SK-N-SH (cell line): ENCODE measurements around the gene OGFOD2. TPM values are rescaled to one million over a fixed set of nuclear protein-coding genes. Genes with fewer than 3 reads are reported as not detected.

ENCODE experiments used
- CTCF ChIA-PET: fragments of 300-600, 350-600 bp; formaldehyde crosslinking; extraction: SDS; loops from one replicate; lab custom pipeline; 2021; lab: Yijun Ruan, JAX
- POLR2A ChIA-PET: fragments of 350-600 bp; sonication (Branson Sonifier 250); formaldehyde crosslinking; extraction: SDS; loops from one replicate; lab custom pipeline; 2020; ENCODE audit warnings: antibody characterized with exemption, inconsistent platforms; lab: Yijun Ruan, JAX
- DNase-seq: peaks from one replicate; pipeline ENCODE4 v3.0.0; 2012
- H2AFZ ChIP-seq: fragments of 200-600 bp; sonication (generic); 2 replicates; pipeline ENCODE4 v1.8.1; 2016; ENCODE audit warnings: antibody characterized with exemption, mild to moderate bottlenecking, low read depth
- H3F3A ChIP-seq: fragments of 200-600 bp; sonication (generic); replicated peaks from 2 replicates; pipeline ENCODE3; 2016; ENCODE audit warnings: antibody characterized with exemption, mild to moderate bottlenecking; ENCODE audit not compliant: insufficient read depth
- H3K27ac ChIP-seq, 2 experiments: fragments of 200-500 bp in 1 of 2; fragments of 200-600 bp in 1 of 2; sonication (Bioruptor generic) in 1 of 2; sonication (generic), shearing (Covaris generic) in 1 of 2; 2 replicates each; pipeline versions ENCODE4 v1.5.1 to v1.6.1; 2014 to 2016; ENCODE audit warnings: low read depth in 2 of 2, inconsistent platforms in 1 of 2, low read length in 1 of 2, mild to moderate bottlenecking in 1 of 2, mixed read lengths in 1 of 2
- H3K27me3 ChIP-seq: fragments of 200-600 bp; sonication (generic), shearing (Covaris generic); 2 replicates; pipeline ENCODE4 v1.6.1; 2016; ENCODE audit warnings: mixed run types; ENCODE audit not compliant: insufficient read depth
- H3K36me3 ChIP-seq, 2 experiments: fragments of 200-500 bp in 1 of 2; fragments of 200-600 bp in 1 of 2; sonication (Bioruptor generic) in 1 of 2; sonication (generic) in 1 of 2; replicated peaks in 1 of 2; 2 replicates each; pipeline versions ENCODE3 to v1.5.1; 2014 to 2016; ENCODE audit warnings: low read length in 1 of 2, mild to moderate bottlenecking in 1 of 2; ENCODE audit not compliant: insufficient read depth in 2 of 2, control insufficient read depth in 1 of 2
- H3K4me1 ChIP-seq, 2 experiments: fragments of 200-500 bp in 1 of 2; fragments of 200-600 bp in 1 of 2; sonication (Bioruptor generic) in 1 of 2; sonication (generic), shearing (Covaris generic) in 1 of 2; 2 replicates each; pipeline versions ENCODE4 v1.5.1 to v1.6.1; 2014 to 2016; ENCODE audit warnings: low read depth in 1 of 2, low read length in 1 of 2, mixed run types in 1 of 2; ENCODE audit not compliant: insufficient read depth in 2 of 2, control insufficient read depth in 1 of 2
- H3K4me2 ChIP-seq: fragments of 200-600 bp; sonication (generic), shearing (Covaris generic); 2 replicates; pipeline ENCODE4 v1.6.1; 2017; ENCODE audit warnings: mixed run types
- H3K4me3 ChIP-seq, 2 experiments: fragments of 200-500 bp in 1 of 2; fragments of 200-600 bp in 1 of 2; sonication (Bioruptor generic) in 1 of 2; sonication (generic), shearing (Covaris generic) in 1 of 2; 2 replicates each; pipeline versions ENCODE4 v1.5.1 to v1.8.1; 2014 to 2016; ENCODE audit warnings: low read depth in 2 of 2, inconsistent platforms in 1 of 2, low read length in 1 of 2, mild to moderate bottlenecking in 1 of 2, mixed read lengths in 1 of 2, moderate library complexity in 1 of 2
- H3K79me2 ChIP-seq: fragments of 200-600 bp; sonication (generic); 2 replicates; pipeline ENCODE4 v1.8.1; 2017; ENCODE audit warnings: mild to moderate bottlenecking; ENCODE audit not compliant: insufficient read depth
- H3K9ac ChIP-seq: fragments of 200-600 bp; sonication (generic); 2 replicates; pipeline ENCODE4 v1.6.1; 2017; ENCODE audit warnings: mixed run types
- H3K9me2 ChIP-seq: fragments of 200-600 bp; sonication (generic); 2 replicates; pipeline ENCODE4 v1.6.1; 2017; ENCODE audit warnings: mixed run types
- H3K9me3 ChIP-seq: fragments of 200-600 bp; sonication (generic); 2 replicates; pipeline ENCODE4 v1.6.1; 2017; ENCODE audit warnings: mixed run types, mild to moderate bottlenecking, moderate library complexity
- H4K20me1 ChIP-seq: fragments of 200-600 bp; sonication (generic); 2 replicates; pipeline ENCODE4 v1.6.1; 2017; ENCODE audit warnings: mild to moderate bottlenecking, mixed run types; ENCODE audit not compliant: insufficient read depth
- CTCF ChIP-seq: fragments of 200-600 bp; sonication (generic); IDR thresholded peaks from 2 replicates; pipeline ENCODE4 v1.6.1; 2017; ENCODE audit warnings: antibody characterized with exemption, mild to moderate bottlenecking, moderate library complexity
- EP300 ChIP-seq, 2 experiments: IDR thresholded peaks; 2 replicates each; pipeline versions ENCODE4 v1.4.0 to v1.6.1; 2012; ENCODE audit warnings: borderline replicate concordance in 1 of 2, low read depth in 1 of 2, low read length in 1 of 2
- EZH2phosphoT487 ChIP-seq: fragments of 200-600 bp; sonication (generic); IDR thresholded peaks from 2 replicates; pipeline ENCODE4 v1.6.1; 2017; ENCODE audit warnings: low read depth, mixed run types, mild to moderate bottlenecking, antibody characterized with exemption, moderate library complexity, borderline replicate concordance
- FOSL2 ChIP-seq: IDR thresholded peaks from 2 replicates; pipeline ENCODE4 v1.4.0; 2012; ENCODE audit warnings: low read depth, mild to moderate bottlenecking, moderate library complexity, borderline replicate concordance
- GABPA ChIP-seq: IDR thresholded peaks from 2 replicates; pipeline ENCODE4 v1.4.0; 2012; ENCODE audit warnings: low read depth, mild to moderate bottlenecking
- IRF3 ChIP-seq: fragments of 150-350 bp; IDR thresholded peaks from 2 replicates; pipeline ENCODE4 v1.6.1; 2016; ENCODE audit warnings: mild to moderate bottlenecking, low read depth, low read length
- MEF2A ChIP-seq: IDR thresholded peaks from 2 replicates; pipeline ENCODE4 v1.4.0; 2012; ENCODE audit warnings: low read depth, borderline replicate concordance
- PBX3 ChIP-seq: IDR thresholded peaks from 2 replicates; pipeline ENCODE4; 2012
- POLR2AphosphoS5 ChIP-seq: IDR thresholded peaks from 2 replicates; pipeline ENCODE4 v1.6.1; 2012; ENCODE audit warnings: low read depth, low read length
- RAD21 ChIP-seq: IDR thresholded peaks from 2 replicates; pipeline ENCODE4 v1.6.1; 2012; ENCODE audit warnings: mild to moderate bottlenecking, low read length
- REST ChIP-seq: IDR thresholded peaks from 2 replicates; pipeline ENCODE4 v1.6.1; 2012; ENCODE audit warnings: mild to moderate bottlenecking, low read depth, low read length, moderate library complexity
- RFX5 ChIP-seq: IDR thresholded peaks from 2 replicates; pipeline ENCODE4 v1.6.1; 2012; ENCODE audit warnings: mild to moderate bottlenecking, improper control_type of control experiment, low read length
- RXRA ChIP-seq: IDR thresholded peaks from 2 replicates; pipeline ENCODE4 v1.4.0; 2012; ENCODE audit warnings: low read depth, mild to moderate bottlenecking, borderline replicate concordance
- SMC3 ChIP-seq: IDR thresholded peaks from 2 replicates; pipeline ENCODE4 v1.6.1; 2012; ENCODE audit warnings: low read depth, low read length, improper control_type of control experiment
- TEAD4 ChIP-seq: IDR thresholded peaks from 2 replicates; pipeline ENCODE4 v1.4.0; 2012; ENCODE audit warnings: mild to moderate bottlenecking, borderline replicate concordance; ENCODE audit not compliant: insufficient read depth
- ZBTB33 ChIP-seq: IDR thresholded peaks from 2 replicates; pipeline ENCODE4 v1.4.0; 2012; ENCODE audit warnings: low read depth, borderline replicate concordance
- WGBS: methylation state at CpG from one replicate; pipeline ENCODE4 v1.1.6; 2017; ENCODE audit warnings: low lambda C conversion rate; 5-methylcytosine and 5-hydroxymethylcytosine counted together
- polyA plus RNA-seq, 3 experiments: library from polyadenylated mRNA; depleted of rRNA; stranded (reverse); fragments of >200 nt; gene quantifications; 2 replicates each; pipeline ENCODE4 v1.2.3, GENCODE V29; 2012

Gene OGFOD2
- polyA plus RNA-seq, 1 of the 3 experiments (the other 2 are of a cell fraction): 22.0 TPM

GRCh38 chr12:123021688-123022604, 46.9 kb downstream of the OGFOD2 start (continued):
- no peak for TF ChIP-seq ZBTB33
- no peak for TF ChIP-seq RXRA
- TF ChIP-seq TEAD4: no peak
- TF ChIP-seq RAD21: no peak
- no peak for TF ChIP-seq EP300 (IDR thresholded peaks at IDR 0.05; ENCODE audit: borderline replicate concordance in 1 of 2, low read depth in 1 of 2, low read length in 1 of 2)
- TF ChIP-seq CTCF: no peak
- no peak for TF ChIP-seq SMC3

- Histone ChIP-seq H3K27me3 (no peaks in the 10 kb centered on the region), H3K36me3 (no peaks in the 10 kb centered on the region), H3K9me3 (no peaks in the 10 kb centered on the region), H3K27ac (no peak overlapping the region), H3K9me2 (no peaks in the 10 kb centered on the region), H3K4me1 (peaks cover 0 to 2% of the 10 kb centered on the region in 2 experiments; a peak in 1 of 4 replicates), H2AFZ (no peak overlapping the region), H3K79me2 (no peaks in the 10 kb centered on the region), H3K4me2 (no peak overlapping the region), H3K4me3 (no peak overlapping the region), H3F3A (no peaks in the 10 kb centered on the region), H4K20me1 (no peaks in the 10 kb centered on the region), H3K9ac (no peak overlapping the region)
- ChIA-PET POLR2A (no interaction called here), CTCF (interaction anchor here (1.2 kb wide), 1 partner anchor 26 kb away, joined by 3 read pairs; no protein-coding TSS in a partner anchor)
- DNase-seq: no peak
- WGBS: 86% methylated on average over 2 of the region's 5 CpGs
- TF ChIP-seq SMC3: no peak
- no peak for TF ChIP-seq RXRA
- TF ChIP-seq REST: no peak
- no peak for TF ChIP-seq EZH2phosphoT487
- TF ChIP-seq FOSL2: no peak
- TF ChIP-seq IRF3: no peak
- TF ChIP-seq GABPA: no peak
- TF ChIP-seq CTCF: no peak
- no peak for TF ChIP-seq RFX5
- no peak for TF ChIP-seq RAD21
- TF ChIP-seq MEF2A: no peak
- no peak for TF ChIP-seq PBX3
- TF ChIP-seq POLR2AphosphoS5: no peak
Observed at GRCh38 chr12:123022846-123023245, 47.8 kb downstream of the OGFOD2 start.
